Measurements from ENCODE around the gene GNS.

The GNS gene

DNA sequence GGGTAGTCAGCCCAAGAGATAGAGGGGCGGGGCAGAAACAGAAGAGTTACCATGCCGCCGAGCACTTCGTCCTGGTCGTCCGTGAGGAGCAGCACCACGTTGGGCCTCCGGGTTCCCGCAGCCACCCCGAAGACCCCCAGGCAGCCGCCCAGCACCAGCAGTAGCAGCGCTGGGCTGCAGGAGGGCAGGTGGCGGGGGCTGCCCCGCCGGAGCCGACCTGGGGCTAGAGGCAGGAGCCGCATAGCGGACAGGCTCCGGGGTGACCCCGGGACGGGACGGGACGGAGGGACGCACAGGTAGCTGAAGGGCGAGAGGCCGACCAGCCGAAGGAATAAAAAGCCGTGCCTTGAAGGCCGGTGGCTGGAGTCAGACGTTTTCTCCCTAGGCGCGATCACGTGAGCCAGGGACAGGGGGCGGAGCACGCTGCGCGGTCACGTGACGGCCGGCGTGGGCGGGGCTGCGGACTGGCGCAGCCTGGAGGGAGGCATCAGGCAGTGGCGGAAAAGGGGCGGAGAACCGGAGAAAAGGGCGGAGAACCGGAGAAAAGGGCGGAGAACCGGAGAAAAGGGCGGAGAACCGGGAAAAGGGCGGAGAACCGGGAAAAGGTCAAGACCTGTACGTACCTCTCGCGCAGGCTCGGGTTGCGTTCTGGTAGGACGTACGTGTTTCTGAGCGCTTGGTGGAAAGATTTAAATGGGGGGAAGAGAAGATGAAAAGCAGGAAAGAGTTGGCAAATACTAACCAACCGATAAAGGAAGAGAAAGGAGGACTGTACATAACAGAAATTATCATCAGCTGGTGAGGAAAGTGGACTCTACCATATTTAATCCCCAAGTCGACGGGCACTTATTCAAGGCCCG lies at the start of gene GNS:
Gene GNS (minus strand): TSS at position 372 of the 860 bp plus-strand sequence. CDS start 130 bp downstream, at position 242.
- DNase-seq (ENCODE audit: low spot score): peak; percentile 92

DNA sequence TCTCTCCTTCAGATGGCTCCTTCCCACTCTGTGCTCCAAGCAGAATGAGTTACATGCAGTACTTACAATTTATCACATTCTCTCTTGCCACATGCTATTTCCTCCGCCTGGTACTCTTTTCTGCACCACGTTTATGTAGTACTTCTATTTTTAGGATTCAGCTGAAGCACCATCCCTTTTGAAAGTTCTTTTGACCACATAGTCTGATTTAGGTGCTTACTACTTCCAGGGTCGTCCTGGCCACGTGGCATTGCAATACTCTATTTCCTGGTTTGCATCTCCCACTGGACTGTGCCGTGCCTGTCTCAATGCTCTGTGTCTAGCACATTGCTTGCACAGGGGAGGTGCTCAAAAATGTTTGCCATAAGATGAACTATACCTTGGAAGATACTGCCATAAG lies 48.9 kb upstream of the GNS start:
- DNase-seq (ENCODE audit: low spot score): no peak

DNA sequence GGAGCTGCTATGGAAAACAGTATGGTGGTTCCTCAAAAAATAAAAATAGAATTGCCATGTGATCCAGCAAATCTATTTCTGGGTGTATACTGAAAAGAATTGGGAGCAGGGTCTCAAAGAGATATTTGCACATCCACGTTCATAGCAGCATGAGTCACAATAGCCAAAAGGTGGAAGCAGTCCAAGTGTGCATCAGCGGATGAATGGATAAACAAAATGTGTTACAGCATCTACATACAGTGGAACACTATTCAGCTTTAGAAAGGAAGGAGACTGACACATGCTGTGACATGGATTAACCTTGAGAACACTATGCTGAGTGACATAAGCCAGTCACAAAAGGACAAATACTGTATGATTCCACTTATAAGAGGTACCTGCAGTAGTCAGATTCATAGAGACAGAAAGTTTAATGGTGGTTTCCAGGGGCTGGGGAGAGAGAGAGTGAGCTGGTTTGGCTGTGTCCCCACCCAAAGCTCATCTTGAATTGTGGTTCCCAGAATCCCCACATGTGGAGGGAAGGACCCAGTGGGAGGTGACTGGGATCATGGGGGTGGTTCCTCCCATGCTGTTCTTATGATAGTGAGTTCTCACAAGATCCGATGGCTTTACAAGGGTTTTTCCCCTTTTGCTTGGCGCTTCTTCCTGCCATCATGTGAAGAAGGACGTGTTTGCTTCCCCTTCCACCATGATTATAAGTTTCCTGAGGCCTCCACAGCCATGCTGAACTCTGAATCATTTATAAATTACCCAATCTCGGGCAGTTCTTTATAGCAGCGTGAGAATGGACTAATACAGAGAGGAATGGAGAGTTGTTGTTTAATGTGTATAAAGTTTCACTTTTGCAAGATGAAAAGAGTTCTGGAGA lies 47.6 kb upstream of the GNS start:
- no peak for DNase-seq (ENCODE audit: low spot score)

DNA sequence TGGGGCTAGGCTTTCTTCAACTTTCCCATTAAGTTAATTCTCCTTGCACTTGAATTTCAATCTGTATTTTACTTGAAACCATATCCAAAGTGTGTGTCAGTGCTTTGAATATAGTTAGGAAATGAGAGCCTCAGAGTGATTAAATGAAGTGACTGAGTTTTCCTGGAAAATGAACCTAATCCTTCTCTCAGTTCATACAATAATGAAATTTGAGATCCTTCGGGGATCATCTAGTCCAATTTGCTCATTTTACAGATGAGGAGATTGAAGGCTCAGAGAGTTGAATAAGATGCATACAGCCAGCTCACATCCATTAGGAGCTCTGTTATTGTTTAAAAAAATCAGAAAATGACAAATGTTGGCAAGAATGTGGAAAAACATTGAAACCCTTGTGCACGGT lies 47.0 kb upstream of the GNS start:
- no peak for DNase-seq (ENCODE audit: low spot score)

DNA sequence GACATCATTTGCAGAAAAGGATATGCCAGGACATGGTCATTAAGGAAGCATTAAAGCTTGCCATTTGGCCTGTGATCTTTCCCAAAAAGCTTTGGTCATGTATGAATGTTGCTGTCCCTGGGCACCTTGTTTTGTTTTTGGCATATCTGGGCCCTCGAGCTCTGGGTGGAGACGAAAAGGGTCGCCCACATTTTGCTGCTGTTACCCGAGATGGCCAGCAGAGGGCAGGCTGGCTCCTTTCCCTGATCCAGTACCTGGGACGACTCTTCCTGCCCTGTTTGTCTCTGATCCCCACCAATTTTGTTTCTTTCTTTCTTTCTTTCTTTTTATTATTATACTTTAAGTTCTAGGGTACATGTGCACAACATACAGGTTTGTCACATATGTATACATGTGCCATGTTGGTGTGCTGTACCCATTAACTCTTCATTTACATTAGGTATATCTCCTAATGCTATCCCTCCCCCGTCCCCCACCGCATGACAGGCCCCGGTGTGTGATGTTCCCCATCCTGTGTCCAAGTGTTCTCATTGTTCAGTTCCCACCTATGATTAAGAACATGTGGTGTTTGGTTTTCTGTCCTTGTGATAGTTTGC lies 43.1 kb upstream of the GNS start:
- DNase-seq (ENCODE audit: low spot score): peak; percentile 68

DNA sequence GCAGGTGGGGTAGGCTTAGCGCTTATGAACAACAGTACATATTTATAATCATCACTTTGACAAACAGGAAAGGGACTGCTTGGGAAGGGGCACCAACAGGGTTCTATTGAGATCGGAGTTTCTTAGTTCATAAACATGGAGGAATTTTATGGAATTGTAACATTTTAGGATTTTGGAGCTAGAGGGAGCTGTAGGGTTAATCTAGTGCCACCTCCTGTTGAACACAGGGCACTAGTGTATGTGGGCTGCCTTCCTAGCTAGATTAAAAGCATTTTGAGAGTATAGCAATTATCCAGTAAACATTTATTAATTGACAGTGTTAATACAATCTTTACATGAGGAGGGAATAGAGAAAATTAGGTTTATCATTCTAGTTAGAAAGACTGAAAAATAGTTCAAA lies 42.2 kb upstream of the GNS start:
- DNase-seq (ENCODE audit: low spot score): no peak

DNA sequence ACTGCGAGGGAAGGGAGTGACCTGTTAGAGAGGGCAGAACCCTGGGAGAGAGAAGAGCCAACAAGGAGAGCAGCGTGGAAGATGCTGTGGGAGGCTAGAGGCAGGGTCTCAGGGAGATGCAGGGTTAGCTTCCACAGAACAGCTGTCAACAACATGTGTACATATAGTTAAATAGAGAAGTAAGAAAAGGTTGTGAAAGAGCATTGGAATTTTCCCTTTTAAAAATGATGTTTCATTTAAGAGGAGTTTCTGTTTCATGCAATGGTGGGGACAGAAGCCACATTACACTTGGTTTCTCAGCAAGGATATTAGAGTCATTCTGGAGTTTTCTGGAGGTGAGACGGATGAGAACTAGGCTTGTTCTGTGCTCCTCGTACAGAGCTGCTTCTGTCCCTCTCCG lies 41.4 kb upstream of the GNS start:
- DNase-seq (ENCODE audit: low spot score): no peak

DNA sequence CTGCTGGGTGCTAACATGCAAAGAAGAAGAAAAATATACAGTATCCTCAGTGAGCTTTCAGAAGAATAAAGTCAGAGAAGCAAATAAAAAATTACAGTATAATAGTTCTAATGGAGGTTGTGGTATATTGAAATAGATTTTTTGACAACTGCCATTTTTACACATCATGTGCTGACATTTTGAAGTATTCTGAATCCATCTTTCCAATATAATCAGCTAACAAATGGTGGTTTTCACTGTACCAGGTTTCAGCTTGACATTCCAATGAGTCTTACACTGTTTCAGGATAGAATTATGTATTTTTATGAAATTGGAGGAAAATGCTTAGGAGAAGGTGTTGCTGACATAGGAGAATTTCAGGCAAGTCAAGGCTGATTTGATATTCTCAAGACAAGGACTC lies 39.0 kb upstream of the GNS start:
- DNase-seq (ENCODE audit: low spot score): no peak

DNA sequence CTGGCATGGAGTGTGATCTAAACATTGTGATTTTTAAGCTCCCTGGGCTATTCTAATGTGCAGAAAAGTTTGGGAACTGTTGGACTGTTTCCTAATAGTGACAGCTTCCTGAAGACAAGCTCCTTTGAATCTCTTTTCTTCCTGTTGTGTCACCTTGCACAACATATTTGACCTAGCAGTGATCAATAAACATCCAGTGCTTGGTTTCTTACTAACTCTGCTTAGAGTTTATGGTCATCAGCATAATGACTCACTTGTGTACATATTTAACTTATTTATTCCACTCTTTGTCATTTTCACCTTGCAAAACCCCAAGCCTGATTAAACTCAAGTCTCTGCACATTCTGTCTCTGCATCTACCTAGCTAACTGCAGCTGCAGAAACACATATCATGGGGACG lies 38.0 kb upstream of the GNS start:
- no peak for DNase-seq (ENCODE audit: low spot score)

DNA sequence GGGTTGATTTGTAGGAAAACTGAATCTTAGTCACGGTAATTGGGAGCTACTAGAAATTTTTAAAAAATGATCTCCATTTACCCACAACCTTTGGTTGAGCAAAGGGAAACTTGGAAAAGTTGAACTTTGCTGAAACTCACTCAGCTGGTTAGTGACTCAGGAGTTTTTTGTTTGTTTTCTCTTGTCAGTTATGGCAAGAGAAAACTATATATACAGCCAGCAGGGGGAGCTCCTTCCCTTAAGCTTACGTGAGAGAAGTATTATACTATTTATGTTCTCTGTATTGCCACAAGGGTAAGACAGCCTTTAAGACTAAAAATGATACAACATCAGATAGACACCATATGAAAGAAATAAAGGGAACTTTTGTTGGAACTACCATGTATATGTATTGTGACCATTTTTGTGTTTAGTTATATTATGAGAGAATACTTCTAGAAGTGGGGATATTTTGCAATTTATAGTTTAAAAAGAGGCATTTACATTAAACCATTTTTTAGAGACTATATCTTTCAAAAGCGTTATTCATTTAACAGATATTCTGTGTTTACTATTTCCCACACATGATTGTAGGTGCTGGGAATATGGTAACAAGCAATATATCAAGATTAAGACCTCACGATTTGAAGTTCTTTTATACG lies 37.1 kb upstream of the GNS start:
- DNase-seq (ENCODE audit: low spot score): peak; percentile 92

DNA sequence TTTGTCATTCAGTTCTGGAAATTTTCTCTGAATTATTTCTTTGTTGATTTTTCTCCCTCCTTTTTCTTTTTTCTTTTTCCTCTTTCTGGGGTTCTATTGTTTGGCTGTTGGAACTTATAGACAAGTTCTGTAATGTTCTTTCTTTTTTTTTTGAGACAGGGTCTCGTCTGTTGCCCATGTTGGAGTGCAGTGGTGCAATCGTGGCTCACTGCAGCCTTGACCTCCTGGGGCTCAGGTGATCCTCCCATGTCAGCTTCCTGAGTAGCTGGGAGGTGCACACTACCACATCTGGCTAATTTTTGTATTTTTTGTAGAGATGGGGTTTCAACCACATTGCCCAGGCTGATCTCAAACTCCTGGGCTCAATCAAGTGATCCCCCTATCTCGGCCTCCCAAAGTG lies 35.1 kb upstream of the GNS start:
- DNase-seq (ENCODE audit: low spot score): no peak

DNA sequence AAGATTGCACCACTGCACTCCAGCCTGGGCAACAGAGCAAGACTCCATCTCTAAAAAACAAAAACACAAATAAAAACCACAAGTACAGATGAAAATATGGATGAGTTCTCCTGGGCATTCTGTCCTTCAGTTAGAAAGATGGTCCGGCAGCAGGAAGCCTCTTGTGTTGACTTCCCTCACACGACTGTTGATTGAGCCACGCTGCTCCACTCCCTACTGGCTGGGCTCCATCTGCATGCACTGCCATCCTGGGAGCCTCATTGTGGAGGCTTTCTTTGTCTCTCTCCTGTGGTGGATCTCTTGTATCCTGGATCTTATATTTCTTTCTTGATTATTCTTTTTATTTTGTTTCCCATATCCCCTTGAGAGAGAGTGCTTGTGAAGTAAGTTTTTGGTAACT lies 34.4 kb upstream of the GNS start:
- no peak for DNase-seq (ENCODE audit: low spot score)

DNA sequence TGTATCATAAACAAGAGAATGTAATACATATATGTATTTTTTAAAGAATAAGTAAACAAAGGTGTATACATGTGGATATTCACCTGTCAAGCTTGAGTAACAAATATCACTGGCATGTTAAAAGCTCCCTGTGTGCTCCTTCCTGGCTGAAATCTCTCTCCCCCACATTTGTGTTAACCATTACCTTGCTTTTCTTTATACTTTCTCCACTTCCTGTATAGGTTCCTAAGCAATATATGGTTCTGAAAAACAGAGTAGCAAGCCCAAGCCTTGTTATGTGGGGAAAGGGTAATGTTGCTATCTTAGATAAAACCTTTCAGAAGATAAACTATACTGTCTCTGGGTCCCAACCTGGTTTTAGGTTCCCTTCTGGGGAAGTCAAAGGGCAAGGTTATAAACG lies 32.9 kb upstream of the GNS start:
- DNase-seq (ENCODE audit: low spot score): no peak

DNA sequence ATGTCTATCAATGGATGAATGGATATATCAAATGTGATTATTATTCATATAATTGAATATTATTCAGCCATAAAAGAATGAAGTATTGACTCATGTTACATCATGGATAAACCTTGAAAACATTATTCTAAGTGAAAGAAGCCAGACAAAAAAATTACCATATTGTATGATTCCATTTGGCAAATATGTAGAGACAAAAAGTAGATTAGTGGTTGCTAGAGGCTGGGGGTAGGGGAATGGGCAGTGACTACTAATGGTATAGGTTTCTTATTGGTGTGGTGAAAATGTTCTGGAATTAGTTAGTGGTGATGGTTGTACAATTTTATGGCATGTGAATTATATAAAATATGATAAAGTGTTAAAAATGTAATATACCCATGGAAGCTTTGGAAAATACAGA lies 31.8 kb upstream of the GNS start:
- no peak for DNase-seq (ENCODE audit: low spot score)

DNA sequence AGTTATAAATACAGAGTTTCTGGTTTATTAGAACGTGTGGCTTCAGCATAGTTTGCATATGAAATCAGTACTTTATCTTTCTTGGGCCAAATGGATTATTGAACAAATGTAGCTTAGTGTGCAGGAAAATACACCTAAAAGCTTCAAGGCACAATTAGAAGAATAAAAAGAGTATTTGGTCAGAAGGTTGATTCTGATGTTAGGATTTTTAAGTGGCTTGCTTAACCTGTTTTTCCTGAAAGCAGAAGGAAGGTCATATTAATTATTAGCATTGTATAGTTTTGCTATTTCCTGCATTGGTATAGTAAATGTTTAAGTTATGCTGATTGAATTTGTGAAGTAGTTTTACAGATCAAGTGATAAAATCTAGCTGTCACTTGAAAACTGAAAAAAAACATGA lies 31.0 kb upstream of the GNS start:
- no peak for DNase-seq (ENCODE audit: low spot score)

DNA sequence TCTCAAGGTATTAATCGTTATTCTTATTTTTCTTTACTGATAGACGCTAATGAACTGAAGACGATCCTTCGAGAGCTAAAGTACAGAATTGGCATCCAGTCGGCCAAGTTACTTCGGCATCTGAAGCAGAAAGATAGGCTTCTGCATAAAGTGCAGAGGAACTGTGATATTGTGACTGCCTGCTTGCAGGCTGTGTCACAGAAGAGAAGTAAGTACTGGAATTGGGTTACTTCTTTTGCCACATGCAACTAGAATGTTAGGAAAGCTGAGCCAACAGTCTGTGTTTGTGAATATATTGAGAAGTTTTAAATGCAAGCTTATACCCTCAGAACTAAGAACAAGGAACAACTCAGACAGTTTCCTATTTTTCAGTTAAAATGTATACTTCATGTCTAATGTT lies 26.6 kb upstream of the GNS start:
- no peak for DNase-seq (ENCODE audit: low spot score)

DNA sequence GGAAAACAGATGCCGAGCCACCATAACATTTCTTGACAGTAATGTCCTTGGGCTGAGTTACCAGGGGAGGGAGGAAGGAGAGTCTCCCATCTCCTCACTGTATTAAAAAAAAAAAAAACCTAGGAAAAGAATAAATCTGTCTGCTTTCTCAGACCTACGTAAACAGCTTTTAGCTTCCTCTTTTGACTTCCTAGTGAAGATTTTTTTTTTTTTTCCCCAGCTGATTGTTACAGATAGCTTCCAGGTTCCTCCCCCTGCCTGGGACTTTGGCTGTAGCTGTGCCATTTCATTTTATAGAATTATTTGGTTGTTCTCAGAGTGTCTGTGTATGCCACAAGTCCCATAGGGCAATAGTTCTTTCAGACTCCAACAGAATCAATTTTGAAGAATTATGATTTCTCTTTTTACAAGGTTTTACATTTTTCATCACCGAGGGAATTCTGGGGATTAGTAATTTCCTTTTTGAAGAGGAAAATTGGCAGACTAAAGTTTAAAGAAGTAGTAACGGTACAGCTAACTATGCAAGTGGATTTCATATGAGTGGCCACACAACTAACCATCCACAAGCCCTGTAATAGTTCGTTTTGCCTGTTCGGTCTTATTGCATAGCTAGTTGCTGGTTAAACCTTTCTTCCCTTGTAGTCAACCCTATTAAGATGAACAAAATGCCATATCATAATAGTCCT lies 23.1 kb upstream of the GNS start:
- DNase-seq (ENCODE audit: low spot score): no peak

DNA sequence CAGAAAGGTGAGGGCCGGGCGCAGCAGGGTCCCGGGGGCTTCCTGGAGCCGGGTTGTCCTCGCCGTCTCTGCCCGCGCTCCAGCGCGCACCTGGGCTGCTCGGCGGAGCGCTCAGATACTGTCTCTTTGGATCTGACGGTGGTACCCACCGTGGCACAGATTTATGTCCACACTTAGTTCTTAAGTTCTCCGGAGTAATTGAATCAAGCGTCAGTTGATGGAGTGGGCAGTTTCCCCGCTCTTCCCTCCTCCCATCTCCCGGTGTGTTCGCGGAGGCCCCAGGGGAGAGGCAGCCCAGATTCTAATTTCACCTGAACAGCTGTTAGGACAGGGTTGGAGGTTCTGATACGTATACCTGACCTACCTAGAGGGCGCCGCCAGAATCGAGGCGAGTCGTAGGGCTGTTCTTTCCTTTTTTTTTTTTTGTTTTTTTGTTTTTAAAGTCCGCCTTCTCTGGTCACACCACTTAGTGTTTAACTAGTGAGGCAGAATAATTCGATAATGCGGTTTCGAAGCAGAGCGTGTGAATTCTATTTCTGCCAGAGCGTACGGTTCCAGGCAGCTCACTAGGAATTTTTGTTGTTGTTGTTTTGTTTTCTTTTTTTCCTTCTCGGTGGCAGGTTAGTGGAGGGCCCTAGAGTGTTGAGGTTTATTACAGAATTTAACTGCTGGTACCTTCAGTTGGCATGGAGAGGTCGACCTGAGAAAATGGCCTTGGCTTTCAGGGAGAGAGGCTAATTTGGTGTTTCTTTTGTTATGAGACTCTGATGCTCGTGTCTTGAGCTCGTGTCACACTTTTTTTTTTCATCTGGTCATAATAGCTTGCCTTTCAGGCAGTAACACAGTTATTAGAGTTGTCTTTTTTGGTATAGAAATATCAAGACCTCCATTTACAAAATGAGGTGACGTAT lies 22.3 kb upstream of the GNS start:
- no peak for DNase-seq (ENCODE audit: low spot score)

DNA sequence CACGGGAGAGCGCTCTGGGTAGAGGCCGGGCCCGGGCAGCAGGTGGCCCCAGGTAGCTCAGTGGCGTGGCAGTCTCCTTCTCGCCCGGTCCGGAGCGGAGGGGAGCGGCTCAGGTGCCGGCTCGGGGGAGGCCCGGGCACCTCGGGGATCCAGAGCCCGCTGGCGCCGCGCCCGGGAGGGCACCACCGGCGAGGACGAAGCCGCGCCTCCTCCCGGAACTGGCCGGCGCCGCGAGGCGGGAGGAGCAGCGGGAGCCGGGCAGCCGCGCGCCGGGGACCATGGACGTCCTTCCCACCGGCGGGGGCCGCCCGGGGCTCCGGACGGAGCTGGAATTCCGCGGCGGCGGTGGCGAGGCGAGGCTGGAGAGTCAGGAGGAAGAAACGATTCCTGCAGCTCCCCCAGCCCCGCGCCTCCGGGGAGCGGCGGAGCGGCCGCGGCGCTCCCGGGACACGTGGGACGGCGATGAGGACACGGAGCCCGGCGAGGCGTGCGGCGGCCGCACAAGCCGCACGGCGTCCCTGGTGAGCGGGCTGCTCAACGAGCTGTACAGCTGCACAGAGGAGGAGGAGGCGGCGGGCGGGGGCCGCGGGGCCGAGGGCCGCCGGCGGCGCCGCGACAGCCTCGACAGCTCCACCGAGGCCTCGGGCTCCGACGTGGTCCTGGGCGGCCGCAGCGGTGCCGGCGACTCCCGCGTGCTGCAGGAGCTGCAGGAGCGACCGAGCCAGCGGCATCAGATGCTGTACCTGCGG lies 21.5 kb upstream of the GNS start:
- DNase-seq (ENCODE audit: low spot score): no peak

DNA sequence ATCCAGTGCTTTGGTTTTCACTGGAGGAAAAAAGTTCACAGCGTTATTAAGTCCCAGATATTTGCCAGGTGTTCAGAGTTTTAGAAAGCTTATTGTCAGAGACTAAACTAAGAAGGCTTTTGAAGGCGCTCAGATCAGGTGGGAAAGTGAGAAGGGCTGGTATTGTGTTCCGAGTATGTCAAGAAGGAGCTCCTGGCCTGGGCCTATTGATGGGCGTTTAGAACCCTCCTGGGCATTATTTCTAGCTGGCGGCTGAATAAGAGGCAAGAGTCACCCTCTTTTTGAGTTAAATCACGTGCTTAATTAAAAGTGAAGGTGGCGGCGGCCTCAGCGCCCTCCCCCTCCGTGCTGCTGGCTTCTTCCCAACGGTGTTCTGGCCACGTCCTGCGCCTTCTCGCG lies 20.9 kb upstream of the GNS start:
- DNase-seq (ENCODE audit: low spot score): no peak
